Measurements from ENCODE around the gene GP1BB.

GP1BB gene

DNA sequence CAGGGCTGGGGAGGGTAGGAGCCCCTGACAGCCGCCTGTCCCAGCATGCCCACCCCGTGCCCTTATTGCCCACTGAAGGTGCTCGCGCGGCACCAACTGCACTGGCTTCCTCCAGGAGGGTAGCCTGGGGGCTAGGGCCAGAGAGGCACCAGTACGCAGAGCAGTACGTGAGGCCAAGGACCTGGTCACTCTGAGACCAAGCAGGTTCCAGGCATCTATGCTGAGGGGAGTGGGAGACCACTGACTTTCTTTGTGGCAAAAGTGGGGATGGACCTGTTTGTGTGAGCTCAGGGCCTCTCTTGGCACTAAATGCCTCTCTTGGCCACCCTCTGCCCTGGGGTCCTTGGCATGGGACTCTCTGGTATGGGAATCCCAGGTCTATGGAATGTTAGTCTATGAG, 10.8 kb downstream of the GP1BB start:
- TF ChIP-seq, protein P1, sequence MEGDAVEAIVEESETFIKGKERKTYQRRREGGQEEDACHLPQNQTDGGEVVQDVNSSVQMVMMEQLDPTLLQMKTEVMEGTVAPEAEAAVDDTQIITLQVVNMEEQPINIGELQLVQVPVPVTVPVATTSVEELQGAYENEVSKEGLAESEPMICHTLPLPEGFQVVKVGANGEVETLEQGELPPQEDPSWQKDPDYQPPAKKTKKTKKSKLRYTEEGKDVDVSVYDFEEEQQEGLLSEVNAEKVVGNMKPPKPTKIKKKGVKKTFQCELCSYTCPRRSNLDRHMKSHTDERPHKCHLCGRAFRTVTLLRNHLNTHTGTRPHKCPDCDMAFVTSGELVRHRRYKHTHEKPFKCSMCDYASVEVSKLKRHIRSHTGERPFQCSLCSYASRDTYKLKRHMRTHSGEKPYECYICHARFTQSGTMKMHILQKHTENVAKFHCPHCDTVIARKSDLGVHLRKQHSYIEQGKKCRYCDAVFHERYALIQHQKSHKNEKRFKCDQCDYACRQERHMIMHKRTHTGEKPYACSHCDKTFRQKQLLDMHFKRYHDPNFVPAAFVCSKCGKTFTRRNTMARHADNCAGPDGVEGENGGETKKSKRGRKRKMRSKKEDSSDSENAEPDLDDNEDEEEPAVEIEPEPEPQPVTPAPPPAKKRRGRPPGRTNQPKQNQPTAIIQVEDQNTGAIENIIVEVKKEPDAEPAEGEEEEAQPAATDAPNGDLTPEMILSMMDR (IDR thresholded peaks at IDR 0.05; ENCODE audit: poor library complexity, severe bottlenecking), result no peak
- Histone ChIP-seq H3K36me3 (ENCODE audit: low read depth) (no peaks in the 10 kb centered on the region), H3K27ac (ENCODE audit: poor library complexity, severe bottlenecking) (no peak overlapping the region), H3K4me3 (ENCODE audit: severe bottlenecking) (no peak overlapping the region), H3K9me3 (ENCODE audit: severe bottlenecking) (no peaks in the 10 kb centered on the region), H3K27me3 (ENCODE audit: insufficient read depth, poor library complexity, severe bottlenecking) (no peaks in the 10 kb centered on the region), H3K4me1 (ENCODE audit: insufficient read depth, poor library complexity, severe bottlenecking) (no peaks in the 10 kb centered on the region)
- no peak for ATAC-seq (ENCODE audit: low read depth)
- DNase-seq (ENCODE audit: low spot score), result no peak

DNA sequence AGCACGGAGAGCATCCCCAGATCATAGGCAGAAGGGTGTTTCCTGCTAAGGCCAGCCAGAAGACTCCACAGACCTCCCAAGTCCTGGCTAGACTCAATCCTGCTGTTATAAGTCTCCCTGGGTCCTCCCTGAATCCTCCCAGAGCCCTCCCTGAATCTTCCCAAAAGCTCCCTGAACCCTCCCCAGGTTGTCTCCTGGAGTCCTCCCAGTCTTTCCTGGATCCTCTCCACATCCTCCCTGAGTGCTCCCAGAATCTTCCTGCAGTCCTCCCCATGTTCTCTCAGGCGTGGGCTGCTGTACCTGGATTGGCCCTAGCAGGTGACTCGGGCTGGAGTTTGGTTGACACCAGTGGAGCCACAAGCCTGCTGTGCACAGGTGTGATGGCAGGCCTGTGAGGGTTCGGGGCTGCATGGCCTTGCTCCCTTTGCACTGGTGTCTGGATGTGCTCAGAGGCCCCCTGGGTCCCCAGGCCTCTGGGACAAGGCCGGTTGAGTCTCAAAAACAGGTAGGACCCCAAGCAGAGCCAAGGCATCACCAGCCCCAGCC, 11.6 kb downstream of the GP1BB start:
- Histone ChIP-seq H3K4me1 (ENCODE audit: insufficient read depth, poor library complexity, severe bottlenecking) (no peaks in the 10 kb centered on the region), H3K27me3 (ENCODE audit: insufficient read depth, poor library complexity, severe bottlenecking) (no peaks in the 10 kb centered on the region), H3K4me3 (ENCODE audit: severe bottlenecking) (no peak overlapping the region), H3K27ac (ENCODE audit: poor library complexity, severe bottlenecking) (no peak overlapping the region), H3K9me3 (ENCODE audit: severe bottlenecking) (no peaks in the 10 kb centered on the region), H3K36me3 (ENCODE audit: low read depth) (no peaks in the 10 kb centered on the region)
- ATAC-seq (ENCODE audit: low read depth), result no peak
- DNase-seq (ENCODE audit: low spot score), result no peak
- TF ChIP-seq, protein P1 (IDR thresholded peaks at IDR 0.05; ENCODE audit: poor library complexity, severe bottlenecking), result no peak

DNA sequence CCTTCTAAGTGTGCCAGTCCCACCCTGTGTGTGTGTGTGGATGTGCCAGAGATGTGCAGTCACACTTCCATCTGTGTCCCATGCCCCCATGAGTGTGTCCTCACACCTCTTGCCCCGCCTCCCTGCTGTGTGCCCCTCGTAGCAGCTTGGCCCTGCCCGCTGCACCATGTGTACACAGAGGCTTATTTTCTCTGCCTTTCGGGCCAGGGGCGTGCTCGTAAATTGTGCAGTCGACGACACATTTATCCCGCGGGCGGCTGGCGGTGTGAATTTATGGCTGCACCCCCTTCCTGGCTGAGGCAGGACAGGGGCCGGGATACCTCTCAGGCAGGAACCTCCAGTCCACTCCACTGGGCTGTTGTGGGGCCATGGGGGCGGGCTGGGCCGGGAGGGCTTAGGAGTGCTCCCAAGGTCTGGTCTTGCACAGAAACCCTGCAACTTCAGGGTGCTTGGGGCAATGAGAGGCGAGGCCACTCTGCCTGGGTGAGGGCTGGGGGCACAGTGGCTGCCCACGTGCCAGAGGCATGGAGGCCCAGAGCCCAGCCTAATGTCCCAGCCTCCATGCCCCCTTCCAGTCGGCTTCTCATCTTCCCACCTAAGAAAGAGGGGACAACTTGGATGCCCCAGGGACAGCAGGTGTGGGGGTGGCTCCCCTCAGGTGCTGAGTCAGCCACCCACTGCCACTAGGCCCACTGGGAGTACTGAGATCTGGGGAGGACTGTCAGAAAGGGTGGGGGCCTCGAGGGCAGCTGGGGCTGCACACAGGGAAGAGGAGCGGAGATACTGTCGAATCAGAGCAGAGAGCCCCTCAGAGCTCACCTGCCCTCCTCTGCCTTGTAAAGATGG, 12.5 kb downstream of the GP1BB start:
- no peaks in the 10 kb centered on the region for H3K27me3 ChIP-seq (ENCODE audit: insufficient read depth, poor library complexity, severe bottlenecking)
- H3K36me3 ChIP-seq (ENCODE audit: low read depth), result no peaks in the 10 kb centered on the region
- no peak overlapping the region for H3K4me3 ChIP-seq (ENCODE audit: severe bottlenecking)
- H3K27ac ChIP-seq (ENCODE audit: poor library complexity, severe bottlenecking), result no peak overlapping the region
- H3K9me3 ChIP-seq (ENCODE audit: severe bottlenecking), result no peaks in the 10 kb centered on the region
- no peaks in the 10 kb centered on the region for H3K4me1 ChIP-seq (ENCODE audit: insufficient read depth, poor library complexity, severe bottlenecking)
- TF ChIP-seq, protein P1 (IDR thresholded peaks at IDR 0.05; ENCODE audit: poor library complexity, severe bottlenecking), result no peak
- DNase-seq (ENCODE audit: low spot score) (no peak), ATAC-seq (ENCODE audit: low read depth) (no peak)

DNA sequence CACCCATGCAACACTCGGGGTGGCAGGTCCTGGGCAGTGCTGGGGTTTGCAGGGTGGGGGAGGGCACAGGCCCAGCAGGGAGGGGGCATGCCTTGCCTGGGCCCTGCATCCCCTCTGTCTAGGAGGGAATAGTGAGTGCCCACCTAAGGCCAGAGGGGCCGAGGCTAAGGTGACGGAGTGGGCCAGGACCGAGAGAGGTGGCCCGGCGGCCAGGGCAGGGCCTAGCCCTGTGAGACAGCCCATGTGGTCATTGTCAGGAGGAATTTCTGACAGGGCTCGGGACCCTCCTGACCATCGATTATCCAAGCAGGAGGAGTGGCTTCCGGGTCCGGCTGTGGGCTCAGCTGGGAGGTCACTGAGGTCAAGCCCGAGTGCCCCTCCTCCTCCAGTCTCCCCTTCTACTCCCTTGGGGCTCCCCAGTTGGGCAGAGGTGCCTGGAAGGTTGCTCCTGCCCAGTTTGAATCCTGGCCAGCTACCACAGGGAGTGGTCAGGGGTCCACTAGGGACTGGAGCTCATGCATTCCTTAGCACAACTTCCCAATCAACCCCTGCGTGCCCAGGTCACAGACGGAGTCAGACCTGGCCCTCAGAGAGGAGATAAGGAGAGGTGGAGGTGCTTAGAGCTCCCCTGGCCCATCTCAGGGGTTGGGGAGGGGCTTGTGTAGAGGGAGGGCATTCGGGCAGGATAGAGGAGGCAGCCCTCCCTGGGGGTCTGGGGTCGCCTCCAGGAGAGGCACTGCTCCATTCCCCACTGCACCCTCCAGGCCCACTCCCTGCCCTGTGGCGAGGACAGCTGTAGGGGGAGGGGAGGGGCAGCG, 14.7 kb downstream of the GP1BB start:
- TF ChIP-seq, protein P1 (IDR thresholded peaks at IDR 0.05; ENCODE audit: poor library complexity, severe bottlenecking), result no peak

More for the DNA sequence above, 14.7 kb downstream of the GP1BB start:
- H3K4me3 ChIP-seq (ENCODE audit: severe bottlenecking), result no peak overlapping the region
- no peak for DNase-seq (ENCODE audit: low spot score)
- no peaks in the 10 kb centered on the region for H3K9me3 ChIP-seq (ENCODE audit: severe bottlenecking)
- no peak overlapping the region for H3K27ac ChIP-seq (ENCODE audit: poor library complexity, severe bottlenecking)
- no peaks in the 10 kb centered on the region for H3K36me3 ChIP-seq (ENCODE audit: low read depth)
- no peak for ATAC-seq (ENCODE audit: low read depth)
- no peaks in the 10 kb centered on the region for H3K4me1 ChIP-seq (ENCODE audit: insufficient read depth, poor library complexity, severe bottlenecking)
- H3K27me3 ChIP-seq (ENCODE audit: insufficient read depth, poor library complexity, severe bottlenecking), result no peaks in the 10 kb centered on the region

All from RWPE2 (cell line).